MM.1S (cell line): ENCODE measurements around the gene COX18.

Experiments
- DNase-seq: peaks from one replicate; pipeline ENCODE4 v3.0.0-alpha.2; 2015
- H2AFZ ChIP-seq: fragments of 300-600 bp; sonication (generic); 2 replicates; pipeline ENCODE4 v1.6.0; 2016; ENCODE audit warnings: antibody characterized with exemption, low read length
- H3F3A ChIP-seq: fragments of 300-600 bp; sonication (generic); 2 replicates; pipeline ENCODE4 v1.6.1; 2016; ENCODE audit warnings: mild to moderate bottlenecking, antibody characterized with exemption, low read length, moderate library complexity, mixed read lengths; ENCODE audit not compliant: insufficient read depth
- H3K27ac ChIP-seq: fragments of 300-600 bp; sonication (generic); 2 replicates; pipeline ENCODE4 v1.5.1; 2016; ENCODE audit warnings: mild to moderate bottlenecking, low read length
- H3K27me3 ChIP-seq: fragments of 300-600 bp; sonication (generic); replicated peaks from 2 replicates; pipeline ENCODE4 v1.6.0; 2016; ENCODE audit warnings: low read length; ENCODE audit not compliant: insufficient read depth
- H3K36me3 ChIP-seq: fragments of 300-600 bp; sonication (generic); replicated peaks from 2 replicates; pipeline ENCODE4 v1.6.1; 2016; ENCODE audit warnings: mild to moderate bottlenecking, low read length, mixed read lengths; ENCODE audit not compliant: insufficient read depth
- H3K4me1 ChIP-seq: fragments of 300-600 bp; sonication (generic); 2 replicates; pipeline ENCODE4 v1.6.1; 2016; ENCODE audit warnings: low read length, mixed read lengths
- H3K4me2 ChIP-seq: fragments of 300-600 bp; sonication (generic); 2 replicates; pipeline ENCODE4 v1.6.0; 2016; ENCODE audit warnings: low read depth, low read length
- H3K4me3 ChIP-seq: fragments of 300-600 bp; sonication (generic); 2 replicates; pipeline ENCODE4 v1.5.1; 2016; ENCODE audit warnings: low read length, mixed read lengths
- H3K79me2 ChIP-seq: fragments of 300-600 bp; sonication (generic); 2 replicates; pipeline ENCODE4 v1.6.1; 2016; ENCODE audit warnings: mixed run types, low read length, mixed read lengths
- H3K9ac ChIP-seq: fragments of 300-600 bp; sonication (generic); 2 replicates; pipeline ENCODE4 v1.6.1; 2016; ENCODE audit warnings: low read length, mixed read lengths
- H3K9me2 ChIP-seq: fragments of 300-600 bp; sonication (generic); replicated peaks from 2 replicates; pipeline ENCODE4 v1.6.1; 2016; ENCODE audit warnings: mild to moderate bottlenecking, low read length, mixed read lengths; ENCODE audit not compliant: insufficient read depth
- H3K9me3 ChIP-seq: fragments of 300-600 bp; sonication (generic); replicated peaks from 2 replicates; pipeline ENCODE4 v1.6.1; 2016; ENCODE audit warnings: mild to moderate bottlenecking, low read length, mixed read lengths; ENCODE audit not compliant: insufficient read depth
- H4K20me1 ChIP-seq: fragments of 300-600 bp; sonication (generic); 2 replicates; pipeline ENCODE4 v1.6.1; 2016; ENCODE audit warnings: mild to moderate bottlenecking, low read length, moderate library complexity, mixed read lengths; ENCODE audit not compliant: insufficient read depth
- CTCF ChIP-seq: fragments of 300-600 bp; sonication (generic); IDR thresholded peaks from 2 replicates; pipeline ENCODE4 v1.5.1; 2016; ENCODE audit warnings: antibody characterized with exemption, low read length, mixed read lengths
- EZH2 ChIP-seq: fragments of 300-600 bp; sonication (generic); optimal IDR thresholded peaks from 2 replicates; pipeline ENCODE3; 2017; ENCODE audit warnings: low read depth, mild to moderate bottlenecking, antibody characterized with exemption, low read length, mixed read lengths
- EZH2phosphoT487 ChIP-seq: fragments of 300-600 bp; sonication (generic); IDR thresholded peaks from 2 replicates; pipeline ENCODE4 v1.6.1; 2018; ENCODE audit warnings: antibody characterized with exemption, low read length

Gene COX18

GRCh38 chr4:73087871-73088270 is 18.4 kb upstream of the COX18 start:
- no peak for TF ChIP-seq EZH2phosphoT487
- TF ChIP-seq CTCF: no peak
- no peak for TF ChIP-seq EZH2
- Histone ChIP-seq H3K36me3 (0 out of 2 replicates have a peak, but pooled peaks cover 2% of the 10 kb centered on the region), H3K27me3 (no peaks in the 10 kb centered on the region)

GRCh38 chr4:73086095-73086868 is 16.8 kb upstream of the COX18 start:
- no peak overlapping the region for H2AFZ ChIP-seq
- H3K9me3 ChIP-seq: no peaks in the 10 kb centered on the region
- no peaks in the 10 kb centered on the region for H3K9me2 ChIP-seq
- peaks cover 3% of the 10 kb centered on the region for H3F3A ChIP-seq
- peak overlapping the region; percentile 73; the same call in 1 of the 2 replicates for H3K27ac ChIP-seq
- peak overlapping the region; percentile 40; the same call in 1 of the 2 replicates for H3K9ac ChIP-seq
- peak overlapping the region; percentile 22 for H3K4me3 ChIP-seq
- H3K79me2 ChIP-seq: peaks cover 30% of the 10 kb centered on the region
- DNase-seq: peak; percentile 71
- no peaks in the 10 kb centered on the region for H4K20me1 ChIP-seq
- peaks cover 13% of the 10 kb centered on the region for H3K4me1 ChIP-seq
- H3K27me3 ChIP-seq: no peaks in the 10 kb centered on the region
- no peak for TF ChIP-seq EZH2
- TF ChIP-seq CTCF: no peak
- no peak for TF ChIP-seq EZH2phosphoT487
- H3K36me3 ChIP-seq: no peaks in the 10 kb centered on the region
- H3K4me2 ChIP-seq: peak overlapping the region; percentile 67

More at GRCh38 chr4:73087871-73088270, 18.4 kb upstream of the COX18 start:
- Histone ChIP-seq H2AFZ (no peak overlapping the region), H3K9me2 (no peaks in the 10 kb centered on the region), H3K27ac (peak overlapping the region; percentile 46; the same call in 1 of the 2 replicates), H3K4me3 (no peak overlapping the region), H3K9me3 (no peaks in the 10 kb centered on the region), H3K79me2 (peaks cover 32% of the 10 kb centered on the region), H3K4me1 (peaks cover 13% of the 10 kb centered on the region), H3K9ac (no peak overlapping the region), H4K20me1 (no peaks in the 10 kb centered on the region), H3F3A (peaks cover 3% of the 10 kb centered on the region), H3K4me2 (no peak overlapping the region)
- no peak for DNase-seq

- H3K4me3 ChIP-seq: no peak overlapping the region
- TF ChIP-seq EZH2: no peak
- TF ChIP-seq EZH2phosphoT487: no peak
- no peak for TF ChIP-seq CTCF
- H3K79me2 ChIP-seq: peaks cover 23% of the 10 kb centered on the region
These were observed 11.3 kb upstream of the COX18 start for GRCh38 chr4:73080789-73081188.

More at GRCh38 chr4:73080789-73081188, 11.3 kb upstream of the COX18 start:
- H3K36me3 ChIP-seq: peaks cover 12% of the 10 kb centered on the region; the same call in 1 of the 2 replicates
- no peaks in the 10 kb centered on the region for H3K9me3 ChIP-seq
- H3K27ac ChIP-seq: no peak overlapping the region
- no peaks in the 10 kb centered on the region for H3F3A ChIP-seq
- H3K4me2 ChIP-seq: no peak overlapping the region
- no peaks in the 10 kb centered on the region for H4K20me1 ChIP-seq
- no peak overlapping the region for H3K9ac ChIP-seq
- no peak overlapping the region for H2AFZ ChIP-seq
- no peaks in the 10 kb centered on the region for H3K27me3 ChIP-seq
- DNase-seq: no peak
- no peaks in the 10 kb centered on the region for H3K9me2 ChIP-seq
- H3K4me1 ChIP-seq: 0 out of 2 replicates have a peak, but pooled peaks cover 2% of the 10 kb centered on the region
